CD4-positive, alpha-beta T cell treated with Interleukin-6 at 100 ng/mL for 8 hours (primary cell): ENCODE results near the gene ZDHHC11B.
"Not testable (repeated sequence)": the region's sequence is repeated elsewhere in the genome, so short reads cannot be mapped to it uniquely, and the experiment has no call there.

Experiments
- DNase-seq: peaks from one replicate; pipeline ENCODE4 v3.0.0-alpha.2; 2020; ENCODE audit warnings: mixed read lengths, low spot score

Gene ZDHHC11B

GRCh38 chr5:752532-753115 is 31.9 kb downstream of the ZDHHC11B start:
- DNase-seq: not testable (repeated sequence)

DNA sequence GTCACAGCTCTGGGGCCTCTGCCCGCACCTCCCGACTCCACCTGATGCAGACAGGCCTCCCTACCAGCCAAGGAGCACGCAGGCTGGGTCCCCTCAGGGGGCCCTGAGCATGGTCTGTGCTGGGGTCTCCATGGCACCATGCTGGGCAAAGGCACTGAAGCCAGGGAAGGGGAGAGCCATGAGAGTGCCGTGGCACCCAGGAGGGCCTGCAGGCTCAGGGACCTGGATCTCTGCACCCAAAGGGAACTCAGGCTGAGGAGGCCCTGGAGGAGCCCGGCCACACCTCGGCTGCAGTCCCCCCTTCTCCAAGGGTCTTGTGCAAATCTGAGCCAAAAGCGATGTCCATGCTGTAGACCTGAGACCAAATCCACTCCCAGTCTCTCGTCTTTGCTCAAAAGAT is 32.5 kb downstream of the ZDHHC11B start:
- not testable (repeated sequence) for DNase-seq

- no peak for DNase-seq
Measured at GRCh38 chr5:751496-751895, 33.0 kb downstream of the ZDHHC11B start.

DNA sequence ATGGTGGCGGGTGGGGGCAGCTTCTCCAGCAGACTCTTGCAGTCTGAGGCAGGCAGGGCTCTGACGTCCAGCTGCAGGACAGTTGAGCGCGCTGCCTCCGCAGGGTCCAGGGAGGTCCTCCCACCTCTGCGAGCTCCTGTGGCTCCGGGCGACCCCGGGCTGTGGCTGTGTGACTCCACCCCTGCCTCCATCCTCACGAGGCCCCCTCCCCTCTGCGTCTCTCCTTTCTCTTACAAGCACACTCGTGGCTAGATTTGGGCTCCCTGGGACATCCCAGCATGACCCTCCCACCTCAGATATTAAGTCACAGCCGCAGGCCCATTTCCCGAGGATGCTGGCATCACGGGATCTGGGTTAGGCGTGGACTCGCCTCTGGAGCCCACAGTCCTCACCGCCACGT is 34.3 kb downstream of the ZDHHC11B start:
- DNase-seq: not testable (repeated sequence)

DNA sequence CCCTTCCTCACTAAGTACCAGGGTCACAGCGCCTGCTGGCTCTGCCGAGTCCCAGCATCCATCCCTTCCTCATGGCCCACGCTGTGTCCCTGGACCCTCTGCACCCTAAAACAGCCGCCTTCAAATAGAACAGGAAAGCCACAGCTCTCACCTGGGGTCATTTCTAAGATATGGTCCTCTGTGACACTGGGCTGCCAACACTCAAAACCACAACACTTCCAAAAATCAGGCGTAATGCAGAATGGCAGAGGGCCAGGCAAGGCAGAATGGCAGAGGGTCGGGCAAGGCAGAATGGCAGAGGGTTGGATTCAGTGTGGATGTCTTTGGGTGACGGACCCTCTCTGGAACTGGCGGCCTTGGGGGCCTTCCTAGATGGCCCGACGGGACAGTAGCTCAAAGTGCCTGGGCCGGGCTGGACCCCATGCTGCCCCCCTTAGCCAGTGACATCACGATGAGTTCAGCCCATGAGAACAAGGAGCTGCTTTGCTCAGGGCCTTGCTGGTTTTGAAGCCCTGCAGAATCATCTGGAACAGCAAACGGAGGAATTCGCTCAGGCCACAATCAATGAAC is 35.3 kb downstream of the ZDHHC11B start:
- no peak for DNase-seq

DNA sequence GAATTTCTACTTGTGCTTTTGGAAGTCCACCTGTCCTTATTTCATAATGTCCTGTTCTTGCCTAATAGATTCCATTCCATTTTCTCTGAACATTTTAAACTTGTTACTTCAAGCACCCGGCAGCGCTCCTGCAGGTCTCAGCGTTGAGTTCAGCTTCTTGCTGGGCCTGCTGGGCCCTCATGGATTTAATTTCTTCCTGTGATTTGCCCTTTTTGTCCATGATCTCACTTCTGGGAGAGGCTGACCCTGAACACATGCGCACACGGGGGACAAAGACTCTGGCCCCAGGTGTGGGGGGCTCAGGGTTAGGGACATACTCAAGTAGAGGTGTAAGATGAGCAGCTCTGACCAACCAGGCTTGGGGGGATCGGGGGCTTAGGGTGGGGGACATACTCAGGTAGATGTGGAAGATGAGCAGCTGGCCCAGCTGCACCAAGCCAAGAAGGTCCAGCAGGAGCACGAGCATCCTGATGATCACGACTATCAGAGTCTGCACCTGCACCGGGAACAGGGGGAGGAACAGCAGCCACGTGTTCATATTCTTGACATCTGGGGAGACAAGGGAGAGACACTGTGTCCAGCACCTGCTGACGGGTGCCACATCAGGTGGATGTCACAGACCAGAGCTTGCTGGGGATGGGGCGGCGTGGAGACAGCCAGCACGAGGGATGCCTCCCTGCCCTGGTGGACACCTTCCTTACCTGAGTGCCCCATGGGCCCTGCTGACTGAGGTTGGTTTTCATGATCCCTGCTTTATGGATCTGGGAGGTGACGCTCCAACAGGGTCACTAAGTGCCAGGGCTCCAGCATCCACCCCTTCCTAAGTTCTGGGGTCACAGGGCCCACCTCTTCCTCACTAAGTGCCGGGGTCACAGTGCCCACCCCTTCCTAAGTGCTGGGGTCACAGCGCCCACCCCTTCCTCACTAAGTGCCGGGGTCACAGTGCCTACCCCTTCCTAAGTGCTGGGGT is 36.2 kb downstream of the ZDHHC11B start:
- DNase-seq: not testable (repeated sequence)

GRCh38 chr5:747303-747844 is 37.2 kb downstream of the ZDHHC11B start:
- not testable (repeated sequence) for DNase-seq

GRCh38 chr5:746258-746761 is 38.2 kb downstream of the ZDHHC11B start:
- DNase-seq: no peak

GRCh38 chr5:745272-746142 is 39.0 kb downstream of the ZDHHC11B start:
- not testable (repeated sequence) for DNase-seq

- DNase-seq: not testable (repeated sequence)
Measured at GRCh38 chr5:743696-744404, 40.7 kb downstream of the ZDHHC11B start.

DNA sequence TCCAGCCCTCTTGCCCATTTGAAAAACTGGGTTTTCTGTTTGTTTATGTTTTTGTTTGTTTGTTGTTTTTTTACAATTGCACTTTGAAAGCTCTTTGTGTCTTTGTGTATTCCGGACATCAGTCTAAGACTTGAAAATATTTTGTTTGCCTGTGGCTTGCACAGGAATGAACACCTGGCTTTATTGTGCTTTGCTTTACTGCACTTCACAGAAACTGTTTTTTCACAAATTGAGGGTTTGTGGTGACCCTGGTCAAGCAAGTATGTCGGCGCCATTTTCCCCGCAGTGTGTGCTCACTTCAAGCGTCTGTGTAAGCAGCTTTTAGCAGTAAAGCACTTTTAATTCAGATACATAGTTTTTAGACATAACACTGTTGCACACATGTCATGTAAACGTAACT is 42.3 kb downstream of the ZDHHC11B start:
- DNase-seq: not testable (repeated sequence)

DNA sequence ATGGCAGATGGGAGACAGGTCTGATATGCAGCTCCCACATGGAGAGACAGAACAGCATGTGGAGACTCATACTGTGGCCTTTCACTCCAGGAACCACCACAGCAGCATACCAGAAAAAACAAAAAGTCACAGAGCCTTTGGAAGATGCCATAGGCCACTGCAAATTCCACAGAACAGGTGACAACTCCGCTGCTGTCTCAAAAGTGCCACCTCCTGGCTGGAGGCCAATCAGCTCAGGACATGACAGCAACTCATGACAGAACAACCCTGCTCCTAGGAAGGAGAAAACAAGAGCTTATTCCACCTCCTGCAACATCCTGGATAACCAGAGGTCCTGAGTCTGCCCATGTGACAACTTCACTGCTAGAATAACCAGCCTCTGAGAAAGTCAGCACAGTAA is 50.4 kb downstream of the ZDHHC11B start:
- not testable (repeated sequence) for DNase-seq

DNA sequence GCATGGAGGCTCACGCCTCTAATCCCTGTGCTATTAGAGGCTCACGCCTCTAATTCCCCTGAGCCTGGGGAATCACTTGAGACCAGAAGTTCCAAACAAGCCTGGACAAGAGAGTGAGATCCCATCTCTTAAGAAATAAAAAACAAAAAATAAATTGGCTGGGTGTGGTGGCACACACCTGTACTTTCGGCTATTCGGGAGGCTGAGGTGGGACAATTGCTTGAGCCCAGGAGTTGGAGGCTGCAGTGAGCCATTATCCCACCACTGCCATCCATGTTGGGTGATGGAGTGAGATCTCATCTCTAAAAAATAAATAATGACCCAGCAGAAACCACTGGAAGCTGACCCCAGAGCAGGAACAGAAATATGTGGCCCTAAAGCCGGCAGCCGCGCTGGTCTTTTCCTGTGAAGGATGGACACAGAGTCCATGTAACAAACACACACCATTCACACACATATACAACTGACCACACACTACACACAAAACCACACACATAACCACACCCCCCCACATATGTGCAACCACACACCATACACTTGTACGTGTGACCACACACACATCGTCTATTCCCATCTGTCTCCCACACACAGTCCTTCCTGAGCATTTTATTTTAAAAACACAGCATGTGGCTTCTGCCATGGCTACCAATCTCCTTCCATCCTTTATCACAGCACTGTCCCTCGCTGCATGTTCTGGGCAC is 51.6 kb downstream of the ZDHHC11B start:
- not testable (repeated sequence) for DNase-seq

DNA sequence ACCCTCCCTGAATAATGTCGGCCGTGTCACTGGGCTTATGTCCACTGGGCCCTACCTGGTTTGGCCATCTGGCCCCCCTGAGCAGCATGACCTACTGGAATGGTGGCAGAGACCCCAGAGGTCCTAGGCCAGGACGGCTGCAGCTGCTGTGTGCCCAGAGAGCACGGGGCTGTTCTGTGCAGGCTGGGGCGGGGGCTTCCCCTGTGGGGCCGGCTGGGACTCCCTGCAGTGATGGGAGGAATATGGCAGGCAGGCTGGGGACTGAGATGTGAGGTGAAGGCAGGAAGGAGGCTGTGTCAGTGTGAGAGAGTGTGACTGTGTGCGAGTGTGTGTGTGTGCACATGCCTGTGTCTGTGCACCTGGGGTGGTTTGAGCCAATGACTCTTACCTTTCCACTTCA is 55.3 kb downstream of the ZDHHC11B start:
- DNase-seq: not testable (repeated sequence)

DNA sequence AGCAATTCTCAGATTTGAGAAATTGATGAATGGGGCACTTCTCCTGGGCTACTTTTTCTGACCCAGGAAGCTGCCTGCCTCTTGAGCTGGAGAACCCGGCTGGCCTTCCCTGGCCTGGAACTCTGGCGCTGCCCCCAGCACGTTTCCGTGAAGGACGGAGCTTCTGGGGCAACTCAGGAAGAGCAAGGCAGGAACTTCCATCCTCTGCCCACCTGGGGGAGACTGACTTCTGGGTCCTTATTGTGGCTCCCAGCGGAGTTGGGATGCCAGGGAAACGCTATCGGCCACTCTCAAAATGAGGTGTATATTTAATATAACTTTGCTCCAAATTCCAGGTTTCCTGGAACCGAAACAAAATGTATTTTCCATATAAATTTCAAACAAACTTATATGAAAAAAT is 57.4 kb downstream of the ZDHHC11B start:
- DNase-seq: not testable (repeated sequence)

DNA sequence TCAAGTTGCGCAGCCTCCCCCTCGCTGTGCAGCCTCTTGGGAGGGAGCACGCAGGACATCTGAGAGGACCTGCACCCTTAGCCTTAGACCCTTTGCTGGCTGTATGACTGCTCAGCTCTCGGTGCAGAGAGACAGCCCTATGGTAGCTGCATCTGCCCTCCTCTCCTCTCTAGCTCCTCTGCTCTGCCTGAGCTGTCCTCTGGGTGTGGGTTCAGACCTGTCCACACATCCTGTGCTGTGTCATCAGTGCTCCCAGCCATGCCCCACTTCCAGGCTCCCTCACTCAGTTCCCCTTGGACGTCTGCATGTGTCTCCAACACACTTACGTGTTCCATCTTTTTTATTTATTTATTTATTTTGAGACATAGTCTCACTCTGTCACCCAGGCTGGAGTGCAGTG is 60.7 kb downstream of the ZDHHC11B start:
- not testable (repeated sequence) for DNase-seq

DNA sequence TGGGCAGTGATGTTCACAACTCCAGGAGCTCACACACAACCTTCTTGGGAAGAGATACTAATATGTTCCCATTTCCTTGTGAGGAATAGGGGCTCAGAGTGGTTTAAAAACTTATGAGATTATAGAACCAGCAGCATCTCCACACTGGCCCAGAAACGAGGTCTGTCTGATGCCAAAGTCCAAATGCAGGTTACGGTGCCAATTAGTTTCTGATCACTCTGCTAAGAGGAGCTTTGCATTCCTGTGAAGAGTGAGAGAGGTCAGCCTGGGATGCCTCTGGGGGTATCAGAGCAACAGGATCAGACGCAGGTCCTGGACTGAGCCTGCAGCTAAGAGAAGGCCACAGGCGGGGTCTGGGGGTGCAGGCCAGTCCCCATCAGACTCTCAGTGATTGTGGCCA is 61.2 kb downstream of the ZDHHC11B start:
- not testable (repeated sequence) for DNase-seq

- DNase-seq: not testable (repeated sequence)
Measured at GRCh38 chr5:719379-719778, 65.2 kb downstream of the ZDHHC11B start.

GRCh38 chr5:717143-717542 is 67.4 kb downstream of the ZDHHC11B start:
- DNase-seq: no peak

GRCh38 chr5:716740-717139 is 67.8 kb downstream of the ZDHHC11B start:
- not testable (repeated sequence) for DNase-seq
